Hepatocyte (in vitro differentiated cells): Measurements from ENCODE around the gene AK2. TPM values are rescaled to one million over a fixed set of nuclear protein-coding genes. Genes with fewer than 3 reads are reported as not detected.
A peak's percentile ranks its signal among the peaks of the same experiment; 100 is the strongest.
"Not testable (repeated sequence)": the region's sequence is repeated elsewhere in the genome, so short reads cannot be mapped to it uniquely, and the experiment has no call there.

Source experiments
- DNase-seq: peaks from one replicate; pipeline ENCODE4 v3.0.0-alpha.2; 2016; ENCODE audit warnings: low spot score
- H2AFZ ChIP-seq: fragments of 200-600 bp; sonication (generic); 2 replicates; pipeline ENCODE4 v1.6.0; 2016; ENCODE audit warnings: antibody characterized with exemption, mild to moderate bottlenecking
- H3K27ac ChIP-seq: fragments of 200-600 bp; sonication (generic); 2 replicates; pipeline ENCODE4 v1.5.1; 2016; ENCODE audit warnings: mild to moderate bottlenecking
- H3K27me3 ChIP-seq: fragments of 200-600 bp; sonication (generic); 2 replicates; pipeline ENCODE4 v1.6.1; 2016
- H3K36me3 ChIP-seq: fragments of 200-600 bp; sonication (generic); replicated peaks from 2 replicates; pipeline ENCODE4 v1.5.1; 2016; ENCODE audit warnings: low read depth; ENCODE audit not compliant: insufficient read depth
- H3K4me1 ChIP-seq: fragments of 200-600 bp; sonication (generic); 2 replicates; pipeline ENCODE4 v1.5.1; 2016; ENCODE audit warnings: mild to moderate bottlenecking, moderate library complexity; ENCODE audit not compliant: insufficient read depth
- H3K4me2 ChIP-seq: fragments of 200-600 bp; sonication (generic); 2 replicates; pipeline ENCODE4 v1.6.0; 2016
- H3K4me3 ChIP-seq: fragments of 200-600 bp; sonication (generic); 2 replicates; pipeline ENCODE4 v1.5.1; 2016; ENCODE audit warnings: mild to moderate bottlenecking
- H3K79me2 ChIP-seq: fragments of 200-600 bp; sonication (generic); 2 replicates; pipeline ENCODE4 v1.6.0; 2017; ENCODE audit warnings: mild to moderate bottlenecking
- H3K9me2 ChIP-seq: fragments of 200-600 bp; sonication (generic); replicated peaks from 2 replicates; pipeline ENCODE4 v1.6.0; 2017; ENCODE audit warnings: mild to moderate bottlenecking; ENCODE audit not compliant: insufficient read depth
- H3K9me3 ChIP-seq: fragments of 200-600 bp; sonication (generic); 2 replicates; pipeline ENCODE4 v1.5.1; 2016; ENCODE audit warnings: low read depth, mild to moderate bottlenecking
- H4K20me1 ChIP-seq: fragments of 200-600 bp; sonication (generic); 2 replicates; pipeline ENCODE4 v1.6.0; 2016; ENCODE audit warnings: mild to moderate bottlenecking; ENCODE audit not compliant: insufficient read depth, poor library complexity, severe bottlenecking
- EZH2 ChIP-seq: fragments of 200-600 bp; sonication (generic); IDR thresholded peaks from 2 replicates; pipeline ENCODE4 v1.6.1; 2016; ENCODE audit warnings: antibody characterized with exemption, mild to moderate bottlenecking, borderline replicate concordance
- EZH2phosphoT487 ChIP-seq: fragments of 200-600 bp; sonication (generic); IDR thresholded peaks from one replicate; pipeline ENCODE4 v1.6.1; 2018; ENCODE audit warnings: antibody characterized with exemption, mild to moderate bottlenecking, low read depth, moderate library complexity; ENCODE audit not compliant: unreplicated experiment, severe bottlenecking
- WGBS: methylation state at CpG from one replicate; pipeline ENCODE4 v1.1.6; 2016; ENCODE audit warnings: low lambda C conversion rate; ENCODE audit errors: missing lambda C conversion rate; 5-methylcytosine and 5-hydroxymethylcytosine counted together
- polyA plus RNA-seq: library from polyadenylated mRNA; unstranded; fragments of >200 nt; fragmentation: Nextera tagmentation; extraction: Ambion mirVana; gene quantifications from 2 replicates; pipeline ENCODE4 v1.2.1, GENCODE V29; 2016
- total RNA-seq: library from RNA; depleted of rRNA; stranded (reverse); fragments of >200 nt; gene quantifications from 2 replicates; pipeline ENCODE4 v1.2.3, GENCODE V29; 2014
- TF ChIP-seq, protein P1 (sequence below): fragments of 200-600 bp; sonication (generic); IDR thresholded peaks from 2 replicates; pipeline ENCODE4 v1.5.1; 2016; ENCODE audit warnings: antibody characterized with exemption, mild to moderate bottlenecking; ENCODE audit not compliant: poor library complexity

Gene AK2
- total and polyA plus RNA-seq, 2 experiments from 2014 or later, result 120 to 147 TPM

DNA sequence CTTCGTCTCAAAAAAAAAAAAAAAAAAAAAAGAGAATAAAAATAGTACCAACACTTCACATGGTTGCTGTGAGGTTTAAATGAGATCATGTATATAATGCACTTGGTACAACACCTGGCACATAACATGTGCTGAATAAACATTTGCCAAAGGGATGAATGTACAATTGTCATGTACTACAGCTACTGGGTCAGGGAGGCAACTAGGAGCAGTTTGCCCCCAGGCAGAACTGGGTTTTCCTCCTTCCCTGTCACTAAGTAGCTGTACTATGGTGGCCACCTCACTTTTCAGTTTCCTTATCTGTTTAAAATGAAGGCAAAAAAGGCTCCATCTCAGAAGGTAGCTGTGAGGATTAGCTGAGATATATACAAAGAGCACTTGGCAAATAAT is 11.5 kb downstream of the AK2 start:
- H4K20me1 ChIP-seq, result no peaks in the 10 kb centered on the region
- H3K4me3 ChIP-seq, result no peak overlapping the region
- H3K4me1 ChIP-seq, result peaks cover 11% of the 10 kb centered on the region
- H3K9me3 ChIP-seq, result no peaks in the 10 kb centered on the region
- no peaks in the 10 kb centered on the region for H3K36me3 ChIP-seq
- no peak overlapping the region for H2AFZ ChIP-seq
- H3K9me2 ChIP-seq, result no peaks in the 10 kb centered on the region
- H3K27ac ChIP-seq, result peak overlapping the region; percentile 33
- 100% methylated on average over 1 of the region's 1 CpG for WGBS
- peaks cover 60% of the 10 kb centered on the region for H3K79me2 ChIP-seq
- H3K4me2 ChIP-seq, result no peak overlapping the region
- TF ChIP-seq EZH2 (no peak), EZH2phosphoT487 (no peak)
- TF ChIP-seq, protein P1, sequence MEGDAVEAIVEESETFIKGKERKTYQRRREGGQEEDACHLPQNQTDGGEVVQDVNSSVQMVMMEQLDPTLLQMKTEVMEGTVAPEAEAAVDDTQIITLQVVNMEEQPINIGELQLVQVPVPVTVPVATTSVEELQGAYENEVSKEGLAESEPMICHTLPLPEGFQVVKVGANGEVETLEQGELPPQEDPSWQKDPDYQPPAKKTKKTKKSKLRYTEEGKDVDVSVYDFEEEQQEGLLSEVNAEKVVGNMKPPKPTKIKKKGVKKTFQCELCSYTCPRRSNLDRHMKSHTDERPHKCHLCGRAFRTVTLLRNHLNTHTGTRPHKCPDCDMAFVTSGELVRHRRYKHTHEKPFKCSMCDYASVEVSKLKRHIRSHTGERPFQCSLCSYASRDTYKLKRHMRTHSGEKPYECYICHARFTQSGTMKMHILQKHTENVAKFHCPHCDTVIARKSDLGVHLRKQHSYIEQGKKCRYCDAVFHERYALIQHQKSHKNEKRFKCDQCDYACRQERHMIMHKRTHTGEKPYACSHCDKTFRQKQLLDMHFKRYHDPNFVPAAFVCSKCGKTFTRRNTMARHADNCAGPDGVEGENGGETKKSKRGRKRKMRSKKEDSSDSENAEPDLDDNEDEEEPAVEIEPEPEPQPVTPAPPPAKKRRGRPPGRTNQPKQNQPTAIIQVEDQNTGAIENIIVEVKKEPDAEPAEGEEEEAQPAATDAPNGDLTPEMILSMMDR, result no peak
- H3K27me3 ChIP-seq, result no peaks in the 10 kb centered on the region
- no peak for DNase-seq

DNA sequence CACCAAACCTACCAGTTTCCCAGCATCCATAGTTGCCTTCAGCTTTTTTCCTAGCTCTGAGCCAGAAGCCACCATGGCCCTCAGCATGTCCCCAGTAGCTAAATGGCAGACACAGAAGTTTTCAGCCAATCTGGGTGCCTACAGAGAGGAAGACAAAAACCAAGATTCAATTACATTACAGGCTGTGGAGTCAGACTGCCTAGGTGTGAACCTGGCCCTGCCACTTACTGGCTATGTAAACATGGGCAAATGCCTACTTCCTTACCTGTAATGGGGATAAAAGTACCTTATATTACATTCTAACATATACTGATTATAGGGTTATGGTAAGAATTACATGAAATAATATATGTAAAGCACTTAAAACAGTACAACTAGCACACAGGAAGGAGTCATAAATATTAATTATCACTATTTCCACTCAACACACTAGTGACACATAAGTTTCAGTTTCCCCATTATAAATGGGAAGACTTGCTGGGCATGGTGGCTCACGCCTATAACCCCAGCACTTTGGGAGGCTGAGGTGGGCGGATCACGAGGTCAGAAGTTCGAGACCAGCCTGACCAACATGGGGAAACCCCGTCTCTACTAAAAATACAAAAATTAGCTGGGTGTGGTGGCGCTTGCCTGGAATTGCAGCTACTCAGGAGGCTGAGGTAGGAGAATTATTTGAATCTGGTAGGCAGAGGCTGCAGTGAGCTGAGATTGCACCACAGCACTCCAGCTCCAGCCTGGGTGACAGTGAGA is 12.1 kb downstream of the AK2 start:
- H3K9me3 ChIP-seq, H3K4me3 ChIP-seq, H4K20me1 ChIP-seq, H3K36me3 ChIP-seq, H2AFZ ChIP-seq, DNase-seq, H3K9me2 ChIP-seq, H3K27me3 ChIP-seq, H3K4me2 ChIP-seq: not testable (repeated sequence)
- Histone ChIP-seq H3K4me1 (peaks cover 11% of the 10 kb centered on the region), H3K79me2 (peaks cover 59% of the 10 kb centered on the region), H3K27ac (peak overlapping the region; percentile 67)
- WGBS, result 94% methylated on average over 6 of the region's 6 CpGs

DNA sequence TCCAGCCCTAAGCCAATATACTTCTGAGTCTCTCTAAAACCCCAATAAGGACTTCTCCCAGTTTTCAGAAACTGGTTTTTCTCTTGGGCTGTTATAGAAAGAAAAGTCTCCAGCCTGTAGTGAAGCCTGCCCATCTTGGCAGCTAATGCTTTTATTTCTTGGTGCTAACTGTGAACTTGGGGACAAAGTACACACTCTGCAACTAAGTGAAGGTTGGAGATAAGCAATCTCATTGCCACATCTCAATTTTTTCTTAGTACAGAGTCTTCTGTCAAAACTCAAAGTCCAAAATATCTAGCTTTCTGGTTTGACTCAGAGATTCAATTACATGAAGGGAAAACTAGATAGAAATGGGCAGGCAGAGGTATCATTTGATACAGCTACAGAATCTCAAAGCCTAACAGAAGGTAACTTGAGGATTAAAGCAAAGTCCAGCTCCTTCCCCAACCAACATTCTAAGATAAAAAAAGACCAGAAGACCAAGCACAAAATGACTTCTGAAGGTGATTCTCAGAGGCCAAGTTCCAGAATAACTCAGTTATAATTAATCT is 14.0 kb downstream of the AK2 start:
- DNase-seq, result peak; percentile 56
- Histone ChIP-seq H3K27me3 (no peaks in the 10 kb centered on the region), H3K27ac (peak overlapping the region; percentile 67), H3K79me2 (peaks cover 41% of the 10 kb centered on the region), H3K9me3 (no peaks in the 10 kb centered on the region), H4K20me1 (no peaks in the 10 kb centered on the region), H3K4me1 (peaks cover 11% of the 10 kb centered on the region), H3K9me2 (no peaks in the 10 kb centered on the region), H2AFZ (no peak overlapping the region), H3K4me3 (no peak overlapping the region), H3K4me2 (peak overlapping the region; percentile 39), H3K36me3 (no peaks in the 10 kb centered on the region)
- TF ChIP-seq EZH2phosphoT487 (no peak), EZH2 (no peak)
- TF ChIP-seq, protein P1, result no peak

DNA sequence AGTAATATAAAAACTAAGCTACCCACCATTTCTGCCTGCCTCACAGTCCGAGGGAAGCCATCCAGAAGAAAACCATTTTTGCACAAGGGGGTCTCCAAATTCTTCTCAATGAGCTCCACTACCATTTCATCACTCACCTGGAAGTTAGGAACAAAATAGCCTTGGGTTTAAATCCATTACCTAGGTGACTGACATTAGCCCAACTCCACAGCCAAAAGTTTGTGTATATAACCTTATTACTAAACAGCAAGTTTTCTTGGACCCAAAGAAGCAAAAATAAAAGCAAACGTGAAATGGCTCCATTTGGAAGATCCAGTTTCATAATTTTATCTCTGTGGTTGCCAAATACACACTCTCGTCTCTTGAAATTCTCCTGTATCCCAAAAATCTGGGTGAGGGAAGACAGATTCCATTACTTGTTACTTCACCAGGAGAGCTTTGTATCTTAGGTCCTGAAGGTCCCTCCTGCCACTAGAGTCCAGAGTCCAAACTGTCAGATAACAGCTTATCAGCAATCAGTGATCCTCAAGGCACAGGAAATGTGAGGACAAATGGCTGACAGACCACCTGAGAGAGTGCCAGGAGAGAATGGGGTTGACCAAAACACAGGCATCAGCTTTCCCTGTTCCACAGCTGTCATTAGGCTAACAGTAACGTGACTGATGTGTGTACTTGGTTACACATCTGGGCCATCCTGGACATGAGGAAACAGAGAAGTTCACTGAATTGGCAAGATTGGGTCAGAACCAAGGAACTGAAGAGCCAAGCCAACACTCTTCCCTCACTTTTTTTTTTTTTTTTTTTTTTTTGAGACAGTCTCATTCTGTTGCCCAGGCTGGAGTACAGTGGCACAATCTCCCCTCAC is 14.9 kb downstream of the AK2 start:
- DNase-seq, result no peak
- 88% methylated on average over 4 of the region's 4 CpGs for WGBS
- Histone ChIP-seq H3K9me3 (no peaks in the 10 kb centered on the region), H2AFZ (no peak overlapping the region), H3K4me1 (peaks cover 11% of the 10 kb centered on the region), H3K36me3 (no peaks in the 10 kb centered on the region), H3K27me3 (no peaks in the 10 kb centered on the region), H3K79me2 (peaks cover 33% of the 10 kb centered on the region), H3K9me2 (no peaks in the 10 kb centered on the region), H3K4me3 (no peak overlapping the region), H4K20me1 (no peaks in the 10 kb centered on the region), H3K4me2 (peak overlapping the region; percentile 36), H3K27ac (peak overlapping the region; percentile 59)
- TF ChIP-seq EZH2phosphoT487, result no peak
- TF ChIP-seq EZH2, result no peak
- TF ChIP-seq, protein P1, result no peak
